Esophagus muscularis mucosa (tissue), 4 donors: ENCODE measurements around the gene SRP68. TPM values are rescaled to one million over a fixed set of nuclear protein-coding genes. Genes with fewer than 3 reads are reported as not detected.

Experiments used
- DNase-seq: peaks from one replicate; pipeline ENCODE4 v3.0.0-alpha.2; 2017; ENCODE audit errors: extremely low spot score
- H3K27ac ChIP-seq, 4 donors: fragments of 200-600 bp; sonication (generic); replicated peaks in 1 of 4; 1 replicate in 3 of 4; 2 replicates in 1 of 4; pipeline ENCODE4 v1.5.1; 2016 to 2019; ENCODE audit warnings: mild to moderate bottlenecking in 1 of 4
- H3K27me3 ChIP-seq, 4 donors: fragments of 200-600 bp; sonication (generic); one replicate each; pipeline versions ENCODE4 v1.5.1 to v1.6.0; 2016 to 2019
- H3K36me3 ChIP-seq, 4 donors: fragments of 200-600 bp; sonication (generic); one replicate each; pipeline ENCODE4 v1.5.1; 2016 to 2019
- H3K4me1 ChIP-seq, 4 donors: fragments of 200-600 bp; sonication (generic); one replicate each; pipeline ENCODE4 v1.5.1; 2016 to 2019
- H3K4me3 ChIP-seq, 4 donors: fragments of 200-600 bp; sonication (generic); 1 replicate in 2 of 4; 2 replicates in 2 of 4; pipeline ENCODE4 v1.5.1; 2016 to 2019; ENCODE audit warnings: mild to moderate bottlenecking in 4 of 4, moderate library complexity in 1 of 4
- H3K9me3 ChIP-seq, 4 donors: fragments of 200-600 bp; sonication (generic); 1 replicate in 3 of 4; 2 replicates in 1 of 4; pipeline ENCODE4 v1.5.1; 2016 to 2019
- CTCF ChIP-seq, 3 experiments: fragments of 200-600 bp in 2 of 3; fragments of 450-650 bp in 1 of 3; sonication (generic) in 2 of 3; IDR thresholded peaks; one replicate each; pipeline ENCODE4 v1.5.1; 2017 to 2019; ENCODE audit warnings: antibody characterized with exemption in 3 of 3, mild to moderate bottlenecking in 2 of 3, moderate library complexity in 1 of 3
- EP300 ChIP-seq: sonication (generic); formaldehyde crosslinking; IDR thresholded peaks from one replicate; pipeline ENCODE4 v1.6.1; 2017; ENCODE audit warnings: antibody characterized with exemption
- POLR2A ChIP-seq: fragments of 450-650 bp; IDR thresholded peaks from one replicate; pipeline ENCODE4 v1.6.1; 2017; ENCODE audit warnings: antibody characterized with exemption, moderate library complexity, mild to moderate bottlenecking, low read depth
- POLR2AphosphoS5 ChIP-seq, 2 donors: sonication (generic); formaldehyde crosslinking; IDR thresholded peaks; one replicate each; pipeline ENCODE4 v1.6.1; 2017; ENCODE audit warnings: antibody characterized with exemption in 2 of 2
- WGBS: methylation state at CpG from one replicate; pipeline ENCODE4 v1.1.5; 2018; 5-methylcytosine and 5-hydroxymethylcytosine counted together
- intact Hi-C: fragments of 100-400 bp; cut with DNase I; formaldehyde crosslinking; loops from one replicate; pipeline ENCODE4 v1.15.1; 2023
- small RNA-seq, 3 donors: library from RNA; depleted of rRNA; stranded (forward); fragments of <200 nt; gene quantifications; one replicate each; pipeline ENCODE3, GENCODE V24; 2016
- total RNA-seq, 4 donors: library from RNA; depleted of rRNA; stranded (reverse); fragments of >200 nt; gene quantifications; one replicate each; pipeline versions ENCODE4 v1.1.0 to v1.2.1, GENCODE V29; 2016

The SRP68 gene
- total RNA-seq, 4 donors from 2014 or later = 41.9 to 56.9 (median 50.0) TPM

- 98% methylated on average over 7 of the region's 7 CpGs for WGBS
- Histone ChIP-seq H3K4me1 (peaks cover 0 to 5% (median 0%) of the 10 kb centered on the region in 4 donors), H3K27ac (no peak overlapping the region), H3K27me3 (no peaks in the 10 kb centered on the region), H3K4me3 (no peak overlapping the region), H3K9me3 (no peaks in the 10 kb centered on the region), H3K36me3 (peaks cover 7 to 53% (median 22%) of the 10 kb centered on the region in 4 donors)
- TF ChIP-seq CTCF (IDR thresholded peaks at IDR 0.05) (no peak), POLR2A (no peak), EP300 (no peak), POLR2AphosphoS5 (IDR thresholded peaks at IDR 0.05) (no peak)
- DNase-seq = no peak
- intact Hi-C loops = no loop called here
Observed at GRCh38 chr17:75995385-75995925, 76.9 kb downstream of the SRP68 start.

- WGBS = 91% methylated on average over 5 of the region's 5 CpGs
- H3K36me3 ChIP-seq = peaks cover 7 to 47% (median 21%) of the 10 kb centered on the region in 4 donors
Observed at GRCh38 chr17:75994802-75995370, 77.4 kb downstream of the SRP68 start.

GRCh38 chr17:75991396-75991795, 80.9 kb downstream of the SRP68 start:
- H3K4me3 ChIP-seq = no peak overlapping the region
- no peak for DNase-seq
- H3K27me3 ChIP-seq = no peaks in the 10 kb centered on the region
- WGBS = 94% methylated on average over 4 of the region's 9 CpGs
- TF ChIP-seq EP300 (no peak), POLR2A (no peak), CTCF (IDR thresholded peaks at IDR 0.05) (no peak), POLR2AphosphoS5 (IDR thresholded peaks at IDR 0.05) (no peak)
- intact Hi-C loops = no loop called here
- no peak overlapping the region for H3K27ac ChIP-seq
- H3K4me1 ChIP-seq = no peaks in the 10 kb centered on the region
- H3K36me3 ChIP-seq = peaks cover 7 to 47% (median 21%) of the 10 kb centered on the region in 4 donors
- no peaks in the 10 kb centered on the region for H3K9me3 ChIP-seq

More at GRCh38 chr17:75994802-75995370, 77.4 kb downstream of the SRP68 start:
- TF ChIP-seq POLR2A (no peak), CTCF (IDR thresholded peaks at IDR 0.05) (no peak), POLR2AphosphoS5 (IDR thresholded peaks at IDR 0.05) (no peak), EP300 (no peak)
- no peak overlapping the region for H3K27ac ChIP-seq
- no peaks in the 10 kb centered on the region for H3K9me3 ChIP-seq
- DNase-seq = no peak
- H3K27me3 ChIP-seq = no peaks in the 10 kb centered on the region
- H3K4me1 ChIP-seq = peaks cover 0 to 5% (median 0%) of the 10 kb centered on the region in 4 donors
- intact Hi-C loops = no loop called here
- H3K4me3 ChIP-seq = no peak overlapping the region

Small RNA genes lying within 50 kb of the gene (small RNA-seq; reads per million reads assigned to genes)
- 0 reads per million in 3 donors for gene MIR6868

Other genes with a start within 250 kb of the SRP68 start
- 1 to 10 TPM; 5.9 to 10.0 (median 9.0) TPM for gene UNC13D, start 228.1 kb downstream of the SRP68 start, total RNA-seq
- 10 to 100 TPM; 48.2 to 95.8 (median 85.2) TPM for gene WBP2, start 217.2 kb downstream of the SRP68 start, total RNA-seq
- gene TRIM47, start 193.9 kb downstream of the SRP68 start, total RNA-seq = 100 to 1,000 TPM in 1 of 4 donors, 10 to 100 TPM in 3; 67.8 to 147 (median 81.9) TPM
- 10 to 100 TPM; 13.3 to 36.4 (median 27.4) TPM for gene TRIM65, start 175.6 kb downstream of the SRP68 start, total RNA-seq
- 10 to 100 TPM; 32.5 to 61.7 (median 44.1) TPM for gene MRPL38, start 167.6 kb downstream of the SRP68 start, total RNA-seq
- 10 to 100 TPM in 2 of 4 donors, 1 to 10 TPM in 2; 7.8 to 15.0 (median 10.4) TPM for gene FBF1, start 131.5 kb downstream of the SRP68 start, total RNA-seq
- gene ACOX1, start 93.4 kb downstream of the SRP68 start, total RNA-seq = 10 to 100 TPM; 45.3 to 57.4 (median 48.9) TPM
- 10 to 100 TPM in 3 of 4 donors, 1 to 10 TPM in 1; 4.6 to 11.3 (median 10.7) TPM for gene TEN1, start 93.3 kb downstream of the SRP68 start, total RNA-seq
- 1 to 10 TPM in 2 of 4 donors, under 1 TPM in 1, not detected in 1; 0.65 to 2.2 (median 1.2) TPM for gene CDK3, start 71.7 kb downstream of the SRP68 start, total RNA-seq
- 1 to 10 TPM in 2 of 4 donors, under 1 TPM in 2; 0.19 to 2.1 (median 1.1) TPM for gene EVPL, start 45.2 kb downstream of the SRP68 start, total RNA-seq
- gene GALR2, start 2.3 kb upstream of the SRP68 start, total RNA-seq = under 1 TPM in 1 of 4 donors, not detected in 3; 0.50 TPM
- under 1 TPM in 1 of 4 donors, not detected in 3; 0.13 TPM for gene ZACN, start 6.7 kb upstream of the SRP68 start, total RNA-seq
- gene EXOC7, start 31.3 kb upstream of the SRP68 start, total RNA-seq = 10 to 100 TPM; 65.2 to 94.4 (median 77.1) TPM
- under 1 TPM in 1 of 4 donors, not detected in 3; 0.32 TPM for gene FOXJ1, start 68.7 kb upstream of the SRP68 start, total RNA-seq
- gene RNF157, start 168.0 kb upstream of the SRP68 start, total RNA-seq = 1 to 10 TPM; 2.1 to 8.1 (median 4.8) TPM
- 10 to 100 TPM in 3 of 4 donors, 1 to 10 TPM in 1; 9.1 to 16.2 (median 12.4) TPM for gene UBALD2, start 192.8 kb upstream of the SRP68 start, total RNA-seq
- gene QRICH2, start 235.8 kb upstream of the SRP68 start, total RNA-seq = 1 to 10 TPM; 1.7 to 2.6 (median 2.1) TPM